ENCODE measurements around the gene AGER.

- no peak for TF ChIP-seq EZH2 (IDR thresholded peaks at IDR 0.05)
- TF ChIP-seq, protein P1, sequence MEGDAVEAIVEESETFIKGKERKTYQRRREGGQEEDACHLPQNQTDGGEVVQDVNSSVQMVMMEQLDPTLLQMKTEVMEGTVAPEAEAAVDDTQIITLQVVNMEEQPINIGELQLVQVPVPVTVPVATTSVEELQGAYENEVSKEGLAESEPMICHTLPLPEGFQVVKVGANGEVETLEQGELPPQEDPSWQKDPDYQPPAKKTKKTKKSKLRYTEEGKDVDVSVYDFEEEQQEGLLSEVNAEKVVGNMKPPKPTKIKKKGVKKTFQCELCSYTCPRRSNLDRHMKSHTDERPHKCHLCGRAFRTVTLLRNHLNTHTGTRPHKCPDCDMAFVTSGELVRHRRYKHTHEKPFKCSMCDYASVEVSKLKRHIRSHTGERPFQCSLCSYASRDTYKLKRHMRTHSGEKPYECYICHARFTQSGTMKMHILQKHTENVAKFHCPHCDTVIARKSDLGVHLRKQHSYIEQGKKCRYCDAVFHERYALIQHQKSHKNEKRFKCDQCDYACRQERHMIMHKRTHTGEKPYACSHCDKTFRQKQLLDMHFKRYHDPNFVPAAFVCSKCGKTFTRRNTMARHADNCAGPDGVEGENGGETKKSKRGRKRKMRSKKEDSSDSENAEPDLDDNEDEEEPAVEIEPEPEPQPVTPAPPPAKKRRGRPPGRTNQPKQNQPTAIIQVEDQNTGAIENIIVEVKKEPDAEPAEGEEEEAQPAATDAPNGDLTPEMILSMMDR (IDR thresholded peaks at IDR 0.05) = no peak
- no peak for TF ChIP-seq EZH2phosphoT487 (IDR thresholded peaks at IDR 0.05)
Observed at GRCh38 chr6:32163559-32164258, 20.3 kb downstream of the AGER start.
